GM10266 (cell line): ENCODE data around the gene LAMB4.

Source experiments
- DNase-seq: peaks from one replicate; pipeline ENCODE4 v3.0.0; 2012; ENCODE audit errors: extremely low spot score
- CTCF ChIP-seq: IDR thresholded peaks from 2 replicates; pipeline ENCODE4 v1.5.1; 2012; ENCODE audit warnings: mild to moderate bottlenecking, low read depth; ENCODE audit not compliant: control insufficient read depth, insufficient read depth; ENCODE audit errors: missing control alignments

LAMB4 gene

GRCh38 chr7:108124820-108125219, 5.3 kb downstream of the LAMB4 start:
- no peak for TF ChIP-seq CTCF
- no peak for DNase-seq

- TF ChIP-seq CTCF = no peak
- DNase-seq = peak; percentile 20
Measured at GRCh38 chr7:108122181-108122580, 8.0 kb downstream of the LAMB4 start.

GRCh38 chr7:108120933-108121332, 9.2 kb downstream of the LAMB4 start:
- DNase-seq = no peak
- TF ChIP-seq CTCF = no peak

- no peak for TF ChIP-seq CTCF
- DNase-seq = peak; percentile 12
Measured at GRCh38 chr7:108120196-108120595, 10.0 kb downstream of the LAMB4 start.

GRCh38 chr7:108118959-108119358, 11.2 kb downstream of the LAMB4 start:
- no peak for DNase-seq
- no peak for TF ChIP-seq CTCF

GRCh38 chr7:108114117-108114841, 15.9 kb downstream of the LAMB4 start:
- TF ChIP-seq CTCF = peak; percentile 75
- no peak for DNase-seq

- TF ChIP-seq CTCF = no peak
- DNase-seq = no peak
Measured at GRCh38 chr7:108112683-108113082, 17.5 kb downstream of the LAMB4 start.
